CD4-positive, alpha-beta T cell treated with Interleukin-4 for 1 hour (primary cell): ENCODE measurements around the gene ARIH2.

Experiments
- DNase-seq, 2 donors: peaks; one replicate each; pipeline ENCODE4 v3.0.0-alpha.2; 2020 to 2022

Gene ARIH2

DNA sequence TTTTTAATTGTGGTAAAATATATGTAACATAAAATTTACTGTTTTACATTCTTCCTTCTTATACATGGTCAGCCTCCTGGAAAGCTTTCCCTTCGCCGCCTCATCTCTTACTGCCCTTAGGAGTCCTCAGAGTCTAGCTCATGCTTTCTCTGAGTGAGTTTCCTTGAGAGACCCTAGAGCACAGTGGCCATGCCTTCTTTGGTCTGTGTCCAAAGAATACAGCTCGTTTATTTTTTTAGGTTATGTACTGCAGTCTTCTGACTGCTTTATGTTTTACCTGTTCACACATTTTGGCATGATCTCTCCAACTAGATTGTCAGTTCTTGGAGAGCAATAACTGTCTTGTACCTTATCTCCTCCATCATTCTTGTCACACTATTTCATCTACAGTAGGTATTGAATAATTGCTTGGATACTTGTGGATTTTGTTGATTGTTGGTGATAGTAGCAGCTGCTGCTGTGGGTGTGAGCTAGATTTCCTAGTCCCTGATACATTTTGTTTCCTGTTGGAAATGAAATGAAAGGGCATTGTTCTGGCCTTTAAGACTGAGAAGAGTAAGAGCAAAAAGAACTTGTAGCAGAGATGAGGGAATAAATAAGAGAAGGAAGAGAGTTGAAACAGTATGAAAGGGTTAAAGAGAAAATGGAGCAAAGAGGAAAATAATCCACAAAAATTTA is 10.9 kb downstream of the ARIH2 start:
- DNase-seq, result no peak

DNA sequence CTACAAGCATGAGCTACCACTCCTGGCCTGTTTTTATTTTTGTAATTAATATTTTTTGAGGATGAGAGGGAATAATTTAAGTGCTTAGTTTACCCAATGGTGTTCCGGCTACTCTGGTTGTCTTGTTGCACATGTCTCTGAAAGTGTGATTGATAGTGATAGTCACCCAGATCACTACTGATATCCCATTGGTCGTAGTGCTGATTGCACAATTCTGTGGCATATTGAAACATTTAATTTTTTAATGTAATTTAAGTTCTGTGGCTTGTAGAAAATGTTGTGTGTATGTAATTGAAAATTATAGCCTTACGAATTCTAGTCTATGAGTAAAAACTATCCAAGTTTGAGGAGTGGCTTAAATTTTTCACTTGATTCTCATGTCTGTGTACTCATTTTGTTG is 11.9 kb downstream of the ARIH2 start:
- DNase-seq, result no peak

DNA sequence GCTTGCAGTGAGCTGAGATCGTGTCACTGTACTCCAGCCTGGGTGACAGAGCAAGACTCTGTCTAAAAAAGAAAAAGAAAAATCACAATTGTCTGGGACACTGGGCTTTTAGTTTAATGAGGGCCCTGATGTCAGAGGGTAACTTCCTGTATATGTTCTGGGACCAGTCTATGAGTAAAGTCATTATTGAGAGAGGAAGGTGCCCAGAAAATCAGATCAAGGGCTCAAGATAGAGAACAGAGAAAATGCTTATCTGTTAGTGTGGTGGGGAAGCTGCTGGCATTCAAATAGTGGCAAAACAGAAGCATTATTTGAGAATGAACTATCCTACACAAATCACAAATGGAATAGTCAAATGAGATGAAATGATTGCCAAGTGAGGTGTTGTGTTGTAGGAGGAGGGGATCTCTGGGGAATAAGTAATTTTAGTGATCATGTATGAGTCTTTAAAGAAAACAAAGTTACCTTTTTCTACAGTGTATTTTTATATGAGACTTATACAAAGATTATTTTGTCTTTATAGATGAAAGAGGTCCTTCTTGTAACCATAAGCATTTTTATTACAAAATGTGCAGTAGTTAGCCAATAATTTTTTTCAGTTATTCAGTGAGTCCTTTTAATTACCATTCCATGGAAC is 13.4 kb downstream of the ARIH2 start:
- no peak for DNase-seq

DNA sequence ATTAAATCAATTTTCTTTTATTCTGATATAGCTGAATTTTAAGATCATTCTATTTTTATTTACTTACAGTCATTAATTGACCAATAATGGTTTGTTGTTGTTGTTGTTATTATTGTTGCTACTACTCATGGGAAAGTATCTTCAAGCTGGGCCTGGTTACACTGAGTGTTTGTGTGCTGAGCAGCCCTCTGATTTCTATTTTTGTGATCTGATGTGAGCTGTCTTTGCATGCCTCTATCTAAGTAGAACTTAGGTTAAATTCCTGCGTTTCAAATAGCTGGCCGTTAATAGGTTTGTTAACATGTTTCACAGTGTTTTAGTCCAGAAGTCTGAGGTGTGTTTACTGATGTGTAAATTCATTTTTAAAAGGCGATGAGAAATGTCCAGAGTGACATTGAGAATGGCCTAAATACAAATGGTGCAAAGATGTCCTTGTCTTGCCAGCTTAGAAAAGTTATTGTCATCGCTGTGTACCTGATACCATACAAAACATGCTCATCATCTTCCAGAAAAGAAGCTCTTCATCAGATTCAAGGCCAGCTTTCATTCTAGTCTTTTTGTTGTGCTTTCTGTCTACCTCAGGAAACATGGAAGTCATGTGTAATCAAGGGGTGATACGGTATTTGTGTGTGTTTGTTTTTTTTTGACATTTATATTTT is 15.8 kb downstream of the ARIH2 start:
- DNase-seq, result no peak

DNA sequence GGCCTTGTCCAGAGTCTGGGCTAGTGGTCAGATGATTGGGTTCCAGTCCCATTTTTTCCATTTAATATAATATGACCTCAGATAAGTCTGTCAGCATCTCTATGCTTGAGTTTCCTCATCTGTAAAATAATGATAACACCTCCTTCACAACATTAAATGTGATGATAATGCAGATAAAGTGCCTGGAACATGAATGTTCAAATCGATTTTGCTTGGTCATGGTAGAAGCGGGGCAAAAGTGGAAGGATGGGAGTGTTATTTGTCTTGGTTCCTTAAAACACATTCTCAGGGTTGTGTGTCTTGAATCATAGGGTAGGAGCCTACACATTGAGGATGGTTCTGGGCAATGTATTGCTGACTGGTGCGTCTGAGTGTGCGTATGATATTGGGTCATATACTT is 16.9 kb downstream of the ARIH2 start:
- DNase-seq, result no peak

DNA sequence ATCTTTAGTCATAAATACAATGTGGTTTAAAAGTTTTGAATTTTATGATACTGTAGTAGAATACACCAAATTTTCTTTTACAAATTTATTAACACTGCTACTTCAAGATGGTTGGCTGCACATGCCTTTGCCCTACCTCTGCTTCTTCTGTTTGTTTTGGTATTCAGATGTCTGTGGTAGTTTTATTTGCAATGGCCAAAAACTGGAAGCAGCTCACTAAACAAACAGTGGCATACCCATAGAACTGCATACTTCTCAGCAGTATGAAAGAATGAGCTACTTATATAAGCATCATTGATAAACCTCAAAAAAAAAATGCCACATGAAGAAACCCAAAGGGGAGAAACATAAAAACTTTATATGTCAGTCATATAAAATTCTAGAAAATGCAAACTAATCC is 19.5 kb downstream of the ARIH2 start:
- no peak for DNase-seq

DNA sequence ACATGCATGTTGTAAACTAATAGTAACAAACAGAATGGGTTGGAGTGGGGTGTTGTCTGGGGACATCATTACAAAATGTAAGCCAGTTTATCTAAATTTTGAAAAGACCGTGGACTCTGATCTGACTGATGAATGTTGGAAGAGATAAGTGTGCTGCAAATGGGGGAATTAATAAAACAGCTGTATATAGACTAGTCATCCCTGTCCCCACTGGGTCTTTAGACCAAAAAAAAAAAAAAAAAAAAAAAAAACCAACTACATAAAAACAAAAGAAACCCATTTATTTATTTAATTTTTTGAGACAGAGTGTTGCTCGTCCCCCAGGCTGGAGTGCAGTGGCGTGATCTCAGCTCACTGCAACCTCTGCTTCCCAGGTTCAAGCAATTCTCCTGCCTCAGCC is 20.0 kb downstream of the ARIH2 start:
- DNase-seq, result no peak

DNA sequence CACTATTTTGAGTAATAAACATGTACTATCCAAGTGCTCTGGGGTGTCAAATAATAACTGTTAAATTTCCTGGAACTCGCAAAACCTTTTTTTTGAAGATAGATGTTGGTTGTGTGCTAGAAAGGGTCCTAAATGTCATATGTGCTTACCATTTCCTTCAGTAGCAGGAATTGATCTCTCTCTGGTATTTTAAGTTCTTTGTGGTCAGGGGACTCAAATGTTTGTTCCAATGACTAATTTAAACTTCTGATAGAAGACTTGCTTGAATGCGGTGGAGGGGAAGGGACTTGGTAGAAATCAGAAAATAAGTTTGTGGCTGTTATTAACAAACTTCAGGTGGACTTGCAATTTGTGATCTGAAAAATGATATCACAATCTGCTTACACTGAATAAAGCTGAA is 26.8 kb downstream of the ARIH2 start:
- DNase-seq, result no peak

DNA sequence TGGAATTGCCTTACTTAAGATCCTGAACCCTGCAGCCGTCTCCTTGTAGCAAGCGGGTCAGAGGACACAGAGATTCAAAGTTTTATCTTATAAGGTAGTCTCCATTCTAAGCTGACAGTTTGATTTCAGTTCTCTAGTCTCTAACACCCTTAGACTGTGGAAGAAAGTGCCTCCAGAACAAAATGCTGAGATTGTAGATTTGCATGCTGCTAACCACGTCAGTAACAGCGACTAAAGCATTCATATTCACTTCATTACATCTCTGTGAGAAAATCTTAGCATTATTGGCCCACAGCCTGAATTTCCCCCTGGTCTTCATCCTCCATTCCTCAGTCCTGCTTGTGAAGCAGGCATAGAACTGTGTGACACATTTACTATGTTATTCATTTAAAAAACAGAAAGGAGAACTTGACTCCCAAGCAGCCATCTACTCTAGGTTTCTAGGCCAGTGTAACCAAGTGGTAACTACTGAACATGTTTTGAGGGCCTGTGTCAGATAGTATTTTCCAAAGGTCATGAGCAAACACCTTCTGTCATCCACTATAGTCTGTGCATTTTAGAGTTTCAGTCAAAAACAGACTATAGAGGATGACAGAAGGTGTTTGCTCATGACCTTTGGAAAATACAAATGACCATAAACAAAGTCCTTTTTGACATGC is 27.4 kb downstream of the ARIH2 start:
- no peak for DNase-seq

DNA sequence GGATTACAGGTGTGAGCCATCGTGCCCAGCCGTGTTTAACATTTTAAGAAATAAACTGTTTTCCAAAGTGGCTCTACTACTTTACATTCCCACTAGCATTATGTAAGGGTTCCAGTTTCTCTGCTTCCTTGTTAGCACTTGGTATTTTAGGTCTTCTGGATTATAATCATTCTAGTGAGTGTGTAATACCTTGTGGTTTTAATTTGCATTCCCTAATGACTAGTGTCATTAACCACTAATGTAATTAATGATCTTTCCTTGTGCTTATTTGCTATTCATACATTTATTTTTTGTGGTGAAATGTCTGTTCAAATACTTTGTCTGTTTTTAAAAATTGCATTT is 30.7 kb downstream of the ARIH2 start:
- DNase-seq, result no peak

DNA sequence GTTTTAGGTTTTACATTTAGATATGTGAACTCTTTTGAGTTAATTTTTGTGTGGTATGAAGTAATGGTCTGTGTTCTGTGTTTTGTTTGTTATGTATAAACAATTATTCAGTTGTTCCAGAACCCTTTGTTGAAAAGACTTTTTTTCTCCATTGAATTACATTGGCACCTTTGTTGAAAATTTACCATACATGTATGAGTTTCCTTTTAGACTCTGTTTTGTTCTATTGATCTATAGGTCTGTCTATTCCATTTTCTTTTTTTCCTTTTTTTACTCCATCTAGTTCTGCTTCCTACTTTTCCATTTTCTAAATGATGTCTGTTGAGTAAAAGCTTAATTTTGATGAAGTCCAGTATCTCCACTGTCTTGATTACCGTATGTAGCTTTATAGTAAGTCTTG is 31.4 kb downstream of the ARIH2 start:
- DNase-seq, result no peak

DNA sequence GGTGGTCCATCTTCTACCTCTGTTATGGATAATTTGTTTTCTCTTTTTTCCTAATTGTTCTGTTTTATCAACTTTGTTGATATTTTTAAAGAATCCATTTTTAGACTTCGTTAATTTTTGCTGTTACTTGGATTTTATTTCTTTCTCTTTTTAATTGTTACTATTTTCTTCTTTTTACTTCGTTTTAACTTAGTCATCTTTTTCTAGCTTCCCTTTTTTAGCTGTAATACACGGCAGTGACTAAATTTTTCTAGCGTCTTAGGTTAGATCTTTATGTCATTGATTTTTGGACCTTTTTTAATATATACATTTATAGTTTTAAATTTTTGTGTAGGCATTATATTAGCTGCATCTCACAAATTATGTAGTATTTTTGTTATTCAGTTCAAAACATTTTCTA is 33.1 kb downstream of the ARIH2 start:
- DNase-seq, result no peak

DNA sequence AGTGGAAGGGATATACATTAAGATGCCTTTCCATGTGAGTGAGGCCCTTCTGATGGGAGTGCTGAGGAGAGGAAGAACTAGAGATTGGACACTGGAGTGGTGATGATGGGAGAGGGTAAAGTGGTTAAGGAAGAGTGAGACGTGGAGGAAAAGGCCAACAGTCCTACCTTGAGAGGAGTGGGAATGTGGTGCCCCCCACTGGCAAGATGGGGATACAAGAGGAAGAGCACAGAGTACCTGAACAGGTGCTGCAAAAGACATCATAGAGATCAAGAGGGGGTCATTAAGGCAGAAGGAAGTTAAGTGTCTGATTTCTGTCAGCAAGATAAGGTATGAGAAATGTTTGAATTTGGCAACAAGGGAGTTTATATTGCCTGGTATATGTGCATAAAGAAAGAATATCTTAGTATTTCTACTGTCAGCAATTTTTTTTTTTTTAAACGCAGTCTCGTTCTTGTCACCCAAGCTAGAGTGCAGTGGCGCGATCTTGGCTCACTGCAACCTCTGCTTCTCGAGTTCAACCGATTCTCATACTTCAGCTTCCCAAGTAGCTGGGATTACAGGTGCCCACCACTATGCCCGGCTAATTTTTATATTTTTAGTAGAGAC is 34.0 kb downstream of the ARIH2 start:
- DNase-seq, result peak; percentile 56 to 68

DNA sequence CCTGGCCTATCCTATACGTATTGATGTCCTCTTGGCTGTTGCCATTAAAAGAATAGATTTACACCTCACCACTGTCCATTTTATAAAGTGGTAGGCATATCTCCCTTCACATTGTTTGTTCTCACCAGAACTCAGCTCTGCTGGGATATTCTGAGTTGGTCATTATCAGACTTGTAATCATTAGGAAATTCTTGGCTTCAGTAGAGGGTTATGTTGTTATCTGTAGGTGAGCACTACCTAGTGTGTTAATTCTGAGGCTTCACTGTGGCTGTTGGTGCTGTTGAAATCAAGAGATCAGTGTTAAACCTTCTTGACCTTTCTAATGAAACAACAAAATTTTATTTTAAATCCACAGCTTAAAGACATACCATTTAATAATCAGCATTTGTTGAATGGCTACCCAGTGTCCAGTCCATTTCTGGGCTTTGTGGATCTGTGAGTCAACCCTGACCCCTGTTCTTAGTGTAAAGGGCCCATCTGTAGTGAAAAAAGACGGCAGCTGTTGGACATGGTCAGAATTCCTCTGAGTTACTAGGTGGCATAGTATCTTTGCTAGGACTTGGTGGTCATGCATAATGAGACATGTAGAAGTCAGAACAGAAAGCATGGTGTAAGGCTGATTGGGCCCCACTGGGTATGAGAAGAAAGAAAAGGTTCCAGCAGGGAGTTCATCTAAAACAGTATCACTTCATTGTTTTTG is 38.5 kb downstream of the ARIH2 start:
- DNase-seq, result no peak

DNA sequence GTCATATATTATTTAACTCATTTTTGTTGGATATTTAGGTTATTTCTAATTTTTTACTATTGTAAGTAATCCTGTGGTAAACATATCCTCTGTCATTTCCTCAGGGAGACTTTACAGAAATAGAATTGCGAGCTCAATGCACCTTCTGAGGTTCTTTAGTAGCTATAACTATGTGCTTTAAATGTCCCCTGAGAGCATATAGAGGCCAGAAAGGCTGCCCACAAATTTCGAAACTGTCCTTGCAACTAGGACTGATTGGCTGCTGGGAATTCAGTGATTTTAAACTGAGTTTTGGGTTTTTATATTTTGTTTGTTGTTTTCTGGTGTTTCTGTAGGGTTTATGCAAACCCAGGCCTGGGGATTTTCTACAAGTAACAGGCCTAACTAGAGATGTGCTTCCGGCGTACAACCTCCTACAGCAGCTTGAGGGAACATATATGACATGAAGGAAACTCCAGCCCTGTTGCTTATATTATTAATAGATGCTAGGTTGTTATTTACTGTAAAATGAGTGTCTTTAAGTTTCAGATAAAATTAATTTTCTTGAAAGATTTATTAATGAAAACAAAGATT is 42.3 kb downstream of the ARIH2 start:
- no peak for DNase-seq

DNA sequence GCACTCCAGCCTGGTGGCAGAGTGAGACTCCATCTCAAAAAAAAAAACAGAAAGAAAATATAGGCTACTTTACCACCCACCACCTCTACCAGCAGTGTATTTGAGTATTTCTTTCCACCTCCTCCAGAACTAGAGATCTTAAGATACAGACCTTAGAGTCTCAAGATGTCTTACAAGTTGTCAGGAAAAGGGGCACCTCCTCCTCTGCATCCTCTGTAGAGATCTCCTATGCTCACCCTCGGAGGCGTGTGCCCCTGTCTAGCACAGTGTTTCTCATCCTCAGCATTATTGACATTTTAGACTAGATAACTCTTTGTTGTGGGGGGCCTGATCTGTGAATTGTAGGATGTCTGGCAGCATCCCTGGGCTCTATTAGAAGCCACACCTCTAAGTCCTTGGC is 43.7 kb downstream of the ARIH2 start:
- DNase-seq, result no peak

DNA sequence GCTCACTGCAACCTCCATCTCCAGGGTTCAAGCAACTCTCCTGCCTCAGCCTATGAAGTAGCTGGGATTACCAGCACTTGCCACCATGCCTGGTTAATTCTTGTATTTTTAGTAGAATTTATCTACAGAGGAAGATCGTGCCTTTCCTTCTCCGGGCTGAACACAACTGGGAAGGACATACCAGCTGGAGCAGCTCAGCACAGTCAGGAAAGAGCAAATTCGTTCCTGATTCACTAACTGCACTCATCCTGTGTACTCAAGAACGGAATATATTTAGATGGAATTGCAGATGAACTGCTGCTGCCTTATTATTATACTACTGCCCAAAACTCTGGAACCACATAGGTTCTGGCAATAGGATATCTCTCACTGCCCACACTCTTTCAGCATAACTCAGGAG is 44.3 kb downstream of the ARIH2 start:
- DNase-seq, result no peak

DNA sequence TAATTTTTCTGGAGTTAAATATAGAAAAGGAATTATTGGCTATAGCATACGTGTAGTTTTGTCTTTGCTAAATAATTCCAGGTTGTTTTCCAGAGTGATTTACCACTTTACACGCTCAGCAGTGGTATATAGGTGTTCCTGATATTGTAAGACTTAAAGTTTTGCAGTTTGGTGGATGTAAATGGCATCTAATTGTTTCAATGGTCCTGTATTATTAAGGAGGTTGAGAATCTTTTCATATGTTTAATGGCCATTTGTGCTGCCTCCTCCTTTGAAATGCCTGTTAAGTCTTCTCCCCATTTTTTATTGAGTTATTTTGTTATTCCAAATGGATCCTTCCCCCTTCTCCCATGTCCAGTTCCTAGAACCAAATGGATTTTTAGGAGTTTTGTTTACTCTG is 44.9 kb downstream of the ARIH2 start:
- no peak for DNase-seq

DNA sequence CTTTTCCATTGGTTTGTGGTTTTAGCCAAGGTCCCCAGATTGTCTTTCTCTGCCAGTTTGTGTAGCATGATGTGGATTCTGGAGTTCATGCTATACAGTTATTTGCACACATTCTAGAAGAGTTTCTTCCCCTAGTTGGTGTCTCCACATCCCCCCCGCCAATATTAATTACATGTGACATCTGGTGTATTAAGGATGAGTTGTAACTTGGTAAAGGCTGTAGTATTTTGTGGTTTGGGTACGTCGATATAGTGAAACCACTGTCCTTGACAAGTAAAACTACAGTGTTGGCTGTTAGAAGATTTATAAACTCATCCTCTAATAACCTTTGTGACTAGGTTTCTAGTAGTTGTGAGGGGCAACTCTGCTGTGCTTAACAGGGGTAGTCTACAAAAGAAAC is 47.7 kb downstream of the ARIH2 start:
- DNase-seq, result no peak

DNA sequence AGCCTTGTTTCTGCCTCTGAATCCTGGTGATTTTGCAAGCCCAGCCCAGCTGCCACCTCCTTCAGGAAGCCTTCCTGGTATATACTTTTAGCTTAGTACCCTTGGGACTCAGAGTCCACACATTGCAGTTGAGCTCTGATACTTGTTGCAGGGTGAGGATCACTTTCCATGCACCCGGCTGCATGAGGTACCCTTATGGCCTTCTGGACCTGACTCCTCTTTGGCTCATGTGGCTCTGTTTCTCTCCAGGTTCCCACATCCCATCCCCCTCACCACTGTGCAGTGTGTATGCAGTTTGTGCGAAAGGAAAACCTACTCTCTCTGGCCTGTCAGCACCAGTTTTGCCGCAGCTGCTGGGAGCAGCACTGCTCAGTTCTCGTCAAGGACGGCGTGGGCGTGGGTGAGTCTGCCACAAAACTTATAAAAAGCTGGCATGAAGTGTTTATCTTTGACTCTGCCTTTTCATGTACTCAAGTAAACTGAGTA is 48.3 kb downstream of the ARIH2 start:
- DNase-seq, result no peak

DNA sequence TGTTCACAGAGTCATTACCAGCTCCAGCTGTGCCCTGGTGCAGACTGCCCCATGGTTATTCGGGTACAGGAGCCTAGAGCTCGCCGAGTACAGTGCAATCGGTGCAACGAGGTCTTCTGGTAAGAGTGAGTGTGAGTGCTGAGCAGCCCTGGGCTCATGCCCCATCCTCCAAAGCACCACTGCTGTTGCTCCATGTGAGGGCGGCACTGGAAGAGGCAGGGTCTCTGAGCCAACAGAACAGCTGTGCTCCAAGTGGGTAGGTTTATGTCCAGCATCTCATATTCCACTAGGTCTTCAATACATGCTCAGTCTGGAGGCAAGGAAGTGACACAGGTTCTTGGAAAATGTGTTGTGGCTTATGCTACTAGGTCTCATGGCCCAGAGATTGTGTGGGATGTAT is 51.9 kb downstream of the ARIH2 start:
- no peak for DNase-seq

DNA sequence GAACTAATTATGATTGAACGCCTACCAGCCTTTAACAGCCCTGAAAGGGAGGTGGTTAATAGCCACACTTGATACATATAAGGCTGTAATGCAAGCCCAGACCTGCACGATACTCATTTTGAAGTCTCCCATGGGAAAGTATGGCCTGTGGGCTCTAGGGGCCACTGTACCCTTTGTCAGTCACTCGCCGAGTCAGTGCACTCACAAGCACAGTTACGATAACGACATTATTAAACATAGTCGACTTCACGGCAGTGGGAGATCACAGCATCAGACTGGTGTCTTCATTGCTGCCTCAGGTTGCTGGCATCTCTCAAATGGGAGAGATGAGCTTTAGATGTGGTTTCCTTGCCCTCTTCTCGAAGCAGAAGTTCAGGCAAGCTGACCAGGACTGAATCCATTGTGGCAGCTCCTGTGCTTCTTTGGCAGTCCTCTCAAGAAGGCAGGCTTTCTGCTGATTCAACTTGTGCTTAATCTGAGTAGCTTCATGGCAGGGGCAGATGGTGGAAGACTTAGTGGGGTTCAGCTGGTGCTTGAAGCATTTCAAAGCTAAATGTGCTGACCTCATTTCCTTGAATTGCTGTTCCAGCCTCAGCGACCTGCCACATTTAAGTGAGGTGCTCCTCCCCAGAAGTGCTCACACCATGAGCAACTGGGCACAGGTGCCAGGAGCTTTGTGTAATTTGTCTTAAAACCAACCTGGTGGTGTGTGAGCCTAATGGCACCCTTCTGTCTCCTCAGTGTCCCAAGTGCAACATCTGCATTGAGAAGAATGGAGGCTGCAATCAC is 55.6 kb downstream of the ARIH2 start:
- DNase-seq, result no peak
